ENCODE data around the gene ZSWIM7. TPM values are rescaled to one million over a fixed set of nuclear protein-coding genes. Genes with fewer than 3 reads are reported as not detected.

The ZSWIM7 gene
- total and polyA plus RNA-seq, 2 of the 4 experiments (the other 2 are of a cell fraction) = 6.8 to 12.1 TPM

GRCh38 chr17:15963670-15964110, 35.8 kb downstream of the ZSWIM7 start:
- peaks cover 37% of the 10 kb centered on the region for H3K9me1 ChIP-seq (ENCODE audit: insufficient read depth, low read length)
- H2BK15ac ChIP-seq (ENCODE audit: low read depth, low read length) = peak overlapping the region; percentile 74; the same call in 2 of the 3 replicates
- no peaks in the 10 kb centered on the region for H3K27me3 ChIP-seq (ENCODE audit: control insufficient read depth, insufficient read depth, low read length)
- no peaks in the 10 kb centered on the region for H3K36me3 ChIP-seq (ENCODE audit: control insufficient read depth, insufficient read depth, low read length)
- H4K8ac ChIP-seq (ENCODE audit: low read depth in 2 of 2, low read length in 2 of 2) = peak overlapping the region; percentile 18 to 66; a peak in 3 of 4 replicates
- H2AK9ac ChIP-seq (replicated peaks; ENCODE audit: low read depth, low read length, poor library complexity) = peak overlapping the region; percentile 83
- no peak overlapping the region for H3K4me3 ChIP-seq (ENCODE audit: insufficient read depth, low read depth, low read length)
- peaks cover 7% of the 10 kb centered on the region for H4K20me1 ChIP-seq (ENCODE audit: insufficient read depth, low read length)
- H4K5ac ChIP-seq (ENCODE audit: low read depth, low read length) = peak overlapping the region; percentile 58
- peak overlapping the region; percentile 48 for H2BK5ac ChIP-seq (ENCODE audit: low read depth, low read length, poor library complexity, severe bottlenecking)
- ATAC-seq (ENCODE audit: low read depth) = no peak
- DNase-seq = peak; percentile 53
- peak overlapping the region; percentile 42 for H3K18ac ChIP-seq (ENCODE audit: low read depth, low read length)
- peak overlapping the region; percentile 24; the same call in 1 of the 2 replicates for H3K27ac ChIP-seq (ENCODE audit: insufficient read depth, low read length)
- no TSS peak for BruUV-seq (replicated peaks)
- H3K4ac ChIP-seq (ENCODE audit: low read depth, low read length) = peak overlapping the region; percentile 85
- intact Hi-C loops (cut with micrococcal nuclease) = no loop called here
- dilution Hi-C loops (cut with HindIII; ENCODE audit: low sequenced_read_pairs, unreplicated experiment) = no loop called here
- 83% methylated on average over 1 of the region's 4 CpGs; no CpG with 5 or more reads in 1 of the 2 experiments for WGBS, 2 experiments (ENCODE audit: extremely low coverage in 2 of 2, insufficient read length in 1 of 2)
- TF ChIP-seq POLR2A (IDR thresholded peaks at IDR 0.05; ENCODE audit: low read depth, low read length) (no peak), ELK1 (IDR thresholded peaks at IDR 0.05; ENCODE audit: borderline replicate concordance, low read depth, low read length) (no peak), USF2 (IDR thresholded peaks at IDR 0.05; ENCODE audit: low read depth, low read length) (no peak), RCOR1 (IDR thresholded peaks at IDR 0.05; ENCODE audit: insufficient replicate concordance, low read length) (no peak)
- H2BK20ac ChIP-seq (ENCODE audit: low read depth, low read length) = peak overlapping the region; percentile 81; the same call in 1 of the 2 replicates
- ChIA-PET CTCF (no interaction called here), POLR2A (ENCODE audit: unreplicated experiment) (no interaction called here)
- peak overlapping the region; percentile 65 for H2AFZ ChIP-seq (replicated peaks; ENCODE audit: low read length, poor library complexity)
- no peak overlapping the region for H3K56ac ChIP-seq (ENCODE audit: extremely low read depth, insufficient read depth, low read length)
- in situ Hi-C loops (cut with MboI; ENCODE audit: low sequenced_read_pairs) = loop anchor here (25.0 kb wide), 1 partner anchor 701 kb away; the partner anchor contains the start of gene PMP22
- peak overlapping the region; percentile 88 for H2BK120ac ChIP-seq (ENCODE audit: low read depth, low read length)
- peak overlapping the region; percentile 79 for H4K91ac ChIP-seq (ENCODE audit: insufficient read depth, low read depth, low read length)
- H3K9ac ChIP-seq (ENCODE audit: low read depth, low read length) = no peak overlapping the region
- H3K4me1 ChIP-seq (ENCODE audit: control insufficient read depth, insufficient read depth, low read length) = peaks cover 28% of the 10 kb centered on the region
- H3K9me3 ChIP-seq (ENCODE audit: control insufficient read depth, insufficient read depth, low read length) = no peaks in the 10 kb centered on the region
- H3K4me2 ChIP-seq (ENCODE audit: low read depth, low read length) = no peak overlapping the region
- peak overlapping the region; percentile 94 for H2AK5ac ChIP-seq (ENCODE audit: low read depth, low read length)
- H3K23ac ChIP-seq (ENCODE audit: low read depth, low read length) = peak overlapping the region; percentile 82; the same call in 1 of the 2 replicates
- peaks cover 30 to 49% of the 10 kb centered on the region in 2 experiments for H3K79me1 ChIP-seq (ENCODE audit: low read depth in 1 of 2, low read length in 2 of 2)
- H3K14ac ChIP-seq (replicated peaks; ENCODE audit: low read depth, low read length) = peak overlapping the region; percentile 20

Measured in IMR-90 (cell line).